PC-3 (cell line): ENCODE results near the gene ARR3. TPM values are rescaled to one million over a fixed set of nuclear protein-coding genes. Genes with fewer than 3 reads are reported as not detected.
A peak's percentile ranks its signal among the peaks of the same experiment; 100 is the strongest.

Experiments
- ATAC-seq: fragments of 200-7000 bp; cut with Tn5 transposase; 2 replicates; pipeline ENCODE4 v1.9.1; 2020; ENCODE audit warnings: mild to moderate bottlenecking, moderate library complexity
- Bru-seq: library from RNA; stranded (reverse); fragments of 400-500 nt; gene quantifications from one replicate; lab custom pipeline; 2021; lab: Mats Ljungman, UMichigan
- BruChase-seq, 2 experiments: library from RNA; stranded (reverse); fragments of 400-500 nt; gene quantifications; one replicate each; lab custom pipeline; 2021; lab: Mats Ljungman, UMichigan
- BruUV-seq: library from RNA; stranded (reverse); fragments of 400-500 nt; replicated peaks from 2 replicates; lab custom pipeline; 2021; lab: Mats Ljungman, UMichigan
- CTCF ChIA-PET: fragments of 300-600 bp; sonication (Branson Sonifier 250); formaldehyde crosslinking; loops from one replicate; lab custom pipeline; 2022; ENCODE audit warnings: antibody characterized with exemption; lab: Charles Lee
- POLR2A ChIA-PET: fragments of 300-600 bp; sonication (Branson Sonifier 250); formaldehyde crosslinking; loops from one replicate; lab custom pipeline; 2022; ENCODE audit warnings: antibody characterized with exemption; ENCODE audit not compliant: unreplicated experiment; lab: Charles Lee
- DNase-seq: peaks from one replicate; pipeline ENCODE4 v3.0.0-alpha.2; 2015
- H2AFZ ChIP-seq: fragments of 300-600 bp; sonication (generic); 2 replicates; pipeline ENCODE4 v1.6.0; 2016; ENCODE audit warnings: antibody characterized with exemption, low read length
- H3F3A ChIP-seq: fragments of 300-600 bp; sonication (generic); one replicate; pipeline ENCODE4 v1.6.0; 2017; ENCODE audit warnings: antibody characterized with exemption, low read length, control low read depth, mild to moderate bottlenecking; ENCODE audit not compliant: unreplicated experiment
- H3K27ac ChIP-seq: fragments of 300-600 bp; sonication (generic); 2 replicates; pipeline ENCODE4 v1.5.1; 2016; ENCODE audit warnings: mild to moderate bottlenecking, low read length
- H3K27me3 ChIP-seq: fragments of 300-600 bp; sonication (generic); 2 replicates; pipeline ENCODE4 v1.6.1; 2016; ENCODE audit warnings: low read length, mixed read lengths
- H3K36me3 ChIP-seq: fragments of 300-600 bp; sonication (generic); 2 replicates; pipeline ENCODE4 v1.6.1; 2016; ENCODE audit warnings: low read depth, mixed run types, low read length, mixed read lengths
- H3K4me1 ChIP-seq: fragments of 300-600 bp; sonication (generic); 2 replicates; pipeline ENCODE4 v1.5.1; 2016; ENCODE audit warnings: low read length; ENCODE audit not compliant: insufficient read depth
- H3K4me2 ChIP-seq: fragments of 300-600 bp; sonication (generic); 2 replicates; pipeline ENCODE4 v1.6.0; 2016; ENCODE audit warnings: low read length
- H3K4me3 ChIP-seq: fragments of 300-600 bp; sonication (generic); 2 replicates; pipeline ENCODE4 v1.5.1; 2016; ENCODE audit warnings: mild to moderate bottlenecking, low read length, mixed read lengths
- H3K79me2 ChIP-seq: fragments of 300-600 bp; sonication (generic); 2 replicates; pipeline ENCODE4 v1.6.1; 2017; ENCODE audit warnings: low read length, mixed read lengths
- H3K9ac ChIP-seq: fragments of 300-600 bp; sonication (generic); 2 replicates; pipeline ENCODE4 v1.6.0; 2016; ENCODE audit warnings: mild to moderate bottlenecking, low read length
- H3K9me2 ChIP-seq: fragments of 300-600 bp; sonication (generic); replicated peaks from 2 replicates; pipeline ENCODE4 v1.6.1; 2016; ENCODE audit warnings: mixed run types, low read length, mixed read lengths
- H3K9me3 ChIP-seq: fragments of 300-600 bp; sonication (generic); 2 replicates; pipeline ENCODE4 v1.6.1; 2016; ENCODE audit warnings: low read length, mixed read lengths
- H4K20me1 ChIP-seq: fragments of 300-600 bp; sonication (generic); 2 replicates; pipeline ENCODE4 v1.6.1; 2016; ENCODE audit warnings: low read length, mixed read lengths
- EZH2 ChIP-seq: fragments of 300-600 bp; sonication (generic); IDR thresholded peaks from one replicate; pipeline ENCODE4 v1.6.1; 2017; ENCODE audit warnings: antibody characterized with exemption, mild to moderate bottlenecking, low read length; ENCODE audit not compliant: unreplicated experiment
- EZH2phosphoT487 ChIP-seq: fragments of 300-600 bp; sonication (generic); IDR thresholded peaks from 2 replicates; pipeline ENCODE4 v1.6.1; 2018; ENCODE audit warnings: mild to moderate bottlenecking, antibody characterized with exemption, low read length, borderline replicate concordance
- intact Hi-C: fragments of 100-400 bp; cut with micrococcal nuclease; formaldehyde crosslinking; loops from 2 replicates; pipeline ENCODE4 v1.9.0; 2023
- long read RNA-seq: library from polyadenylated mRNA; unstranded; transcript quantifications from one replicate; pipeline ENCODE4 v2.0.0, GENCODE V29; 2021; ENCODE audit not compliant: unreplicated experiment
- total RNA-seq: library from RNA; depleted of rRNA; stranded (reverse); fragments of >200 nt; gene quantifications from 2 replicates; pipeline ENCODE4 v1.2.3, GENCODE V29; 2014; rRNA removed
- TF ChIP-seq, protein P1 (sequence below): fragments of 300-600 bp; sonication (generic); conservative IDR thresholded peaks from 2 replicates; pipeline ENCODE4 v1.5.1; 2017; ENCODE audit warnings: antibody characterized with exemption, low read depth, mild to moderate bottlenecking, low read length

ARR3 gene
- total RNA-seq = not detected in 2 replicates
- not detected for Bru-seq, nascent RNA
- BruChase-seq, experiment 1, labeled RNA remaining after a 6-hour chase = not detected
- BruChase-seq, experiment 2, labeled RNA remaining after a 2-hour chase = percentile 5 among the genes with signal in this experiment
- long read RNA-seq = 0 reads

DNA sequence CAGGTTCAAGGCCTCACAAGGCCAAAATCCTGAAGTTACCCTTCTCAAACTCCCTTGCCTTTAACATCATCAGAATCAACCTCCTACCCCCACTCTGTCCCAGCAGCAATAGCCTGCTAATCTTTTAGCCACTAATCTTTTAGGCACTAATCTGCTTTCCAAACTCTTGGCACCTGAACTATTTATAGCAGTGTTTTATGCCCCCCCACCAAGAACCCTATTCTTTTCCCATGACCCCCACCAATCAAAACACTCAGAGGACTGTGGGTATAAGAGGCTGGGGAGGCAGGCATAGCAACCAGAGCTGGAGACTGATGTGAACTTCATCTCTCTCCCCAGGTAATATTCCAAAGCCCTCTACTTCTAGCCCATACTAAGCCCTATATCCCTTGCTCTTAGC lies at the start of gene ARR3:
ARR3 (plus strand) TSS at position 301 of the 400 bp plus-strand sequence. CDS start 1,052 bp downstream, outside the sequence.
- BruUV-seq = no TSS peak
- H2AFZ ChIP-seq = no peak within 1 kb of the TSS
- DNase-seq (no peak), ATAC-seq (no peak)
- no peak within 1 kb of the TSS for H3K9ac ChIP-seq
- H3F3A ChIP-seq = no peaks in the 10 kb centered on the region
- POLR2A ChIA-PET = no interaction called here
- intact Hi-C loops = no loop called here
- TF ChIP-seq, protein P1, sequence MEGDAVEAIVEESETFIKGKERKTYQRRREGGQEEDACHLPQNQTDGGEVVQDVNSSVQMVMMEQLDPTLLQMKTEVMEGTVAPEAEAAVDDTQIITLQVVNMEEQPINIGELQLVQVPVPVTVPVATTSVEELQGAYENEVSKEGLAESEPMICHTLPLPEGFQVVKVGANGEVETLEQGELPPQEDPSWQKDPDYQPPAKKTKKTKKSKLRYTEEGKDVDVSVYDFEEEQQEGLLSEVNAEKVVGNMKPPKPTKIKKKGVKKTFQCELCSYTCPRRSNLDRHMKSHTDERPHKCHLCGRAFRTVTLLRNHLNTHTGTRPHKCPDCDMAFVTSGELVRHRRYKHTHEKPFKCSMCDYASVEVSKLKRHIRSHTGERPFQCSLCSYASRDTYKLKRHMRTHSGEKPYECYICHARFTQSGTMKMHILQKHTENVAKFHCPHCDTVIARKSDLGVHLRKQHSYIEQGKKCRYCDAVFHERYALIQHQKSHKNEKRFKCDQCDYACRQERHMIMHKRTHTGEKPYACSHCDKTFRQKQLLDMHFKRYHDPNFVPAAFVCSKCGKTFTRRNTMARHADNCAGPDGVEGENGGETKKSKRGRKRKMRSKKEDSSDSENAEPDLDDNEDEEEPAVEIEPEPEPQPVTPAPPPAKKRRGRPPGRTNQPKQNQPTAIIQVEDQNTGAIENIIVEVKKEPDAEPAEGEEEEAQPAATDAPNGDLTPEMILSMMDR = no peak
- TF ChIP-seq EZH2phosphoT487 (no peak), EZH2 (no peak)
- H3K4me3 ChIP-seq = no peak within 1 kb of the TSS
- no peaks in the 10 kb centered on the region for H3K27me3 ChIP-seq
- no peak within 1 kb of the TSS for H3K27ac ChIP-seq
- no peak within 1 kb of the TSS for H3K4me2 ChIP-seq
- no peaks in the 10 kb centered on the region for H3K79me2 ChIP-seq
- H3K4me1 ChIP-seq = no peaks in the 10 kb centered on the region
- CTCF ChIA-PET = no interaction called here
- no peaks in the 10 kb centered on the region for H3K9me3 ChIP-seq
- no peaks in the 10 kb centered on the region for H4K20me1 ChIP-seq
- H3K9me2 ChIP-seq = no peaks in the 10 kb centered on the region
- H3K36me3 ChIP-seq = no peaks in the 10 kb centered on the region

DNA sequence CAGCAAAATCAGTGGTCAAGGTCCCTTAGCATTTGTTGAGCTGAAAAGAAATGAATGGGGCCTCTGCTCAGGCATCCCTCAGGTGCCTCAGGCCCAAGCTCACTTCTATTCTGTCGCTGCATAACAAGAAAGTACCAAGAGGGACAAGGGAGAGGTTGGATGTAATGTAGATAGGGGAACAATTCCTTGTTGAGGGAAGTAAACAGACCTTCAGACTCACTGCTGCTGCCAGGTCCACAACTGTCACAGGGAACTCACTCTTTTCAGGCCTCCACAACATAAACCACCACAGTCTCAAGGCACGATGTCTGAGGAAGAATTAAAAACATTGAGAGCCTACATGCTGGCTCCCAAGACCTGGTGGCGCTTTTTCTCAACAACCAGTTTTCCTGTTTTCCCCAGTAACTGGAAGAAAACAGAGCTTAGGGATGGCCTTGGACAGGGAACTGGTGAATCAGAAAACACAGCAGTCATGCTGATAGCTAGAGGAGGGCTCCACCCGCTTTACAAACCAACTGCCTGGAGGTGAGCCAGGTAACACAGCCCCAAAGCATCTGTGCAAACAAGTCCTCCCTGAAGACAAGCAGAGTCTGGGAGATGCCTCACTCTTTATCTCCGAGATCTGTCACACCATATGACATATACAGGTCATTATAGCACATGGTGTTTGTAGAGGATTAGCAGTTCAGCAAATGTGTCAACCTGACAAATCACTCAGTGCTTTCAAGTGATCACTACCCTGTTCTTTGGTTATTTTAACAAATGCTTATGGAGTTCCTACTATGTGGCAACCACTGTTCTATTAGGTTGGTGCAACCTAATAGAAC lies 48.0 kb upstream of the ARR3 start:
- Histone ChIP-seq H3K9ac (peak overlapping the region; percentile 48), H3K4me2 (peak overlapping the region; percentile 56), H3K27ac (peak overlapping the region; percentile 90), H4K20me1 (no peaks in the 10 kb centered on the region), H2AFZ (peak overlapping the region; percentile 54), H3K9me3 (no peaks in the 10 kb centered on the region), H3K9me2 (no peaks in the 10 kb centered on the region), H3K4me3 (no peak overlapping the region), H3K4me1 (peaks cover 16% of the 10 kb centered on the region), H3K27me3 (no peaks in the 10 kb centered on the region), H3K79me2 (no peaks in the 10 kb centered on the region), H3F3A (no peaks in the 10 kb centered on the region), H3K36me3 (no peaks in the 10 kb centered on the region)
- TF ChIP-seq, protein P1 = no peak; the same call in 1 of the 2 replicates
- TF ChIP-seq EZH2 = no peak
- no peak for TF ChIP-seq EZH2phosphoT487
- peak; percentile 98 for ATAC-seq
- TSS peak; percentile 55 for BruUV-seq
- CTCF ChIA-PET = interaction anchor here (0.6 to 0.7 kb wide), 2 partner anchors 43 to 87 kb away, joined by 3 to 6 read pairs; partner anchors contain the start of gene IGBP1
- POLR2A ChIA-PET = interaction anchor here (0.6 kb wide), 1 partner anchor 177 kb away, joined by 9 read pairs; no protein-coding TSS in a partner anchor
- DNase-seq = peak; percentile 93
- intact Hi-C loops = no loop called here
